Eye (tissue), 1 donor: Measurements from ENCODE around the gene MRPS9.

ENCODE experiments used
- DNase-seq: peaks from one replicate; pipeline ENCODE4 v3.0.0-alpha.2; 2015

The MRPS9 gene

DNA sequence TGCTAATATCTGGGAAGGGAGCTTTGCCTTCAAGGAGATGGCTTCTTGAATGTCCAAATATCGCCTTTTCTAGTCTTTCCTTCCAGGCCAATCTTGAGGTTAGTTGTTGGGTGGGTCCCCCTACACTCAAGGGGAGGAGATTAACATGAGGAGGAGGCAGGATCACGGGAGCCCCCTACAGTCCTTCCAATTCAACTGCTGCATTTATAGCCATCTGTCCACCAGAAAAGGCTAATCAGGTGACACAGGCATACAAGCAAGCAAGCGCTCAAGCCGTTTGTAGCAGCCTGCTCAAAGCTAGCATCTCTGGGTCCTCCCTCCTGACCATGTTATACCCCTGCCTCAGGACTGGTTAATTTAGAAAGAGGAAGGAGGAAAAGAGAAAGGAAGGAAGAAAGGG lies 87.6 kb downstream of the MRPS9 start:
- peak; percentile 37 for DNase-seq

DNA sequence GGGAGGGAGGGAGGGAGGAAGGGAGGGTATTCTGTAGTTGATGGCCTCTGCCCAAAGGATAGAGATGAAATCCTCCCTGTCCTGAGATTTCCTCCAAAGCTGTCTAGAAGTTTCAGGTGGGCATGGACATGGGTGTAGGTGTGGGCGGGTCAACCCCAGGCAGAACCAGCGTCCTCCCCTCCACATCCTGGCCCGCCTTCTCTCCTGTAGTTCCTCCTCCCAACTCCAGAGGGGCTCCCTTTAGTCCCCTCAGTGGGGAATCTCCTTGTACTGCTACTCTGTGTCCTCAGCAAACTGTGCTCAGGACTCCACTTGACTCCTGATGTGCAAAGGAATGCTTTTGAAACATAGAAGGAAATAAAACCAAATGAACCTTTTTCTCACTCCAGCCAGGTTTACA lies 88.1 kb downstream of the MRPS9 start:
- DNase-seq, result no peak

DNA sequence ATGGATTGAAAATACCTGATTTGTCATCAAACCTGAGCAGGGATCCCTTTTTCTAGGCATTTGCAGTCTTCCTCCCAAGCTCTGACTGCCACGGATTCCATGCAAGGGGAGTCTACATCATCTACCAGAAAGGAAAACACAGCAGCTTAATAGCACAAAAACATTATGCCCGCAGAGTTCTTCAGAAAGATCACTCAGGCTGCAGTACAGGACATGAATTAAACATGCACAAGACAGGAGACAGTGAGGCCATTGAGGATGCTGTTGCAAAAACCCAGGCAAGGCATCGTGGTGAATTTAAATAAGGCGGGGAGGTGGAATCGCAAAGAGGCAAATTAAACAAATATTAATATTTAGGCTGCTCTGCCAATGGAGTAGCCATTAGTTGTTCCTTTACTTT lies 88.5 kb downstream of the MRPS9 start:
- no peak for DNase-seq

DNA sequence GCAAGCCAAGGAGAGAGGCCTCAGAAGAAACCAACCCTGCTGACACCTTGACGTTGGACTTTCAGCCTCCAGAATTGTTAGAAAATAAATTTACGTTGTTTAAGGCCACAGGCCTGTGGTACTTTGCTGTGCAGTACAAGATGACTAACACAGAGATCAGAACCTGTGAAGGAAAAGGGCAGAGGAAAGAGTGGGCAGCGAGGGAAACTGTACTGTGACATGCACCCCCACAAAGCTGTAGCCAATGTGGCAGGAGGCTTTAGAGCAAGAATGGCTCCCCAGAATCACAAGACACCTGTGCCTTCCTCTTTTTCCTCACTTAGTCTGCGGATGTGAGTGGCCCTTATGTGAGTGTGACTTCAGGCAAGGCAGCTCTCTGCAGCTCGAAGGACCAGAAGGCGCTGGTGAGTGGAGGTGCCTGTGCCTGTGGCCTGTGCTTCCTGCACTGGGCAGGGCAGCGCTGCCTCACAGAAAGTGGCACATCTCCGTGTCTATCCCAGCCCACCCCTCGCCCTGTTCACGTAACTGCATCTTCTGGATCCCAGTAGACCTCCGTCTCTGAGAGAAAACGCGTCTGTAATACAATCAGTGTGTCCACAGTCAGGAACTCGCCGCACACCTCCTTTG lies 89.5 kb downstream of the MRPS9 start:
- DNase-seq, result no peak

DNA sequence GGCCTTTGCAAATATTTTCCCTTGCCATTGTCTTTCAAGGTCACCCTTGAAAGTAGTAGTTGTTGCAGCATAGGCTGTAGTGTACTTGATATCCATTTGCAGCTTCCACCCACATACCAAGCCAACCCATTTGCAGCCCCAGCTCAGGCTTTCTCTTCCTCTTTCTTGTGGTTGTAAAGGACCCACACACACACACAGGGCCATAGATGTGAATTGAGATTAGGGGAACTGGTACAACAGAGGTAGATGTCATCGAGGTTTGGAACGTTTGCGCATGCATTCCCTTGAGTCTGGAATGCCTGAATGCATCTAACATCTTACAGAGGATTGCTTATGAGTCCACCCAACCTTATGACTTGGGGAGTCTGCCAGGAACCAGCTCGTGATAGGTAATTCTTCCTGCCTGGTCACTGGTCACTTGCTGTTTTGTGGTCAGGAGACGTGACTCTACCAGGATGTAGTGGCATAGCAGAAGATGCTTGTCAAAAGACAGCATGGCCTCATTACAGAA lies 91.9 kb downstream of the MRPS9 start:
- DNase-seq, result no peak

DNA sequence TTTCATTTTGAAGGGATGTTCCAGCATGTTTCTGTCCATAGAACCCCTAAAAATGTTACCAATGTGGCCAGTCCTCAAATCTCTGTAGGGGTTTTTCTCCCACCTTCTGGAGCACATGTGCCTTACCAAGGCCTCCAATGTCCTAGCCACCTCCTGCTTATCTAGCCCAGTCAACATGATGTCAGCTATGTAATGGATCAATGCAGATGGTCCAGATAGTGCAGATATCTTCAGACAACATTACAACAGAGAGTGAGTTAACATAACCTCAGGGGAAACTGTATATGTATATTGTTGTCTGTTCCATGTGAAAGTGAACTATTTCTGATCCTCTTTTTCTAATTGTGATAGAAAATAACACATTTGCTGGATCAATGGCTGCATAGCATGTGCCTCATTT lies 92.7 kb downstream of the MRPS9 start:
- no peak for DNase-seq

DNA sequence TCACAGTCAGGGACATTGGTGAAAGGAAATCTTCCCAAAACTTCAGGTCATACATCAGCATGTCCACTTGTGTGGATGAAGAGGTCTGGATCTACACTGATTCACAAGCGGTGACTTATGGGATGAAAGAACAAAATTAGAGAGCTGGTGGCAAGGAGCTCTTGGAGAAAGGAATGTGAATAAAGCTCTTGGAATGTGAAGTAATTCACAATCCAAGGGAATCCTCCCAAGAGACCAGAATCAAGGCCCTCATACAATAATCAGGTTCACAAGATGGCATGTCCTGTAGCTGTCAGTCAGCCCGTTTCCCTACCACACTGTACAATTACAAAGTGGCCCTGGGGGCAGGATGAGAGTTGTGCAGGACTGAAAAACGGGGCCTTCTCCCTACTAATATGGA lies 96.2 kb downstream of the MRPS9 start:
- no peak for DNase-seq

DNA sequence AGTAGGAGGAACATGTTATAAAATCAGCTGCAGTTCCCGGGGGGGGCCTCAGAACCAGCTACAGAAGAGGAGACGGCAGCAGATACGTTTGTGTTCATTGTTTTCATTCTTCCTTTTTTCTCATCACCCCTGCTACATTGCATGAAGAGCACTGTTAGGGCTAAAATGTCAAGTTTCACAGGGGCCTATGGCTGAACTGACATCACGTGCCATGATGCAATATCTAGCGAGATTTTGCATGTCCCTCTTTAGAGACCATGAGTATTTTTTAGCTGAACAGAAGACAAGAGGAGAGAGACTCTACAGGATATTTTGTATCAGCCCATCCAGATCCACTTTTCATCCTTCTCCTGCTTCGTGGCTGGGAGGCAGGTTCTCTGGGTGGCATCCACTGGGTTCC lies 97.6 kb downstream of the MRPS9 start:
- DNase-seq, result no peak

DNA sequence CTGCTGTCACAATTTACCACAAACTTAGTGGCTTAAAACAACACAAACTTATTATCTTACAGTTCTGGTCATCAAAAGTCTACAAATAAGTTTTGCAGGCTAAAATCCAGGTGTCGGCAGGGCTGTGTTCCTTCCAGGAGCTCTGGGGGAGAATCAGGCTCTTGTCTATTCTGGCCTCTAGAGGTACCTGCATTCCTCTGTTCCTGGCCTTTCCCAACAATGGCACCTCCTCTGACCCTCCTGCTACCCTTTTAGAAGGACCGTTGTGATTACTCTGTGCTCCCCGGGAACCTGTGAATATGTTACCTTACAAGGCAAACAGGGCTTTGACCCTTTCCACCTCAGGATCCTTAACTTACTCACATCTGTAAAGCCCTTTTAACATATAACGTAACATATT lies 98.5 kb downstream of the MRPS9 start:
- DNase-seq, result no peak

DNA sequence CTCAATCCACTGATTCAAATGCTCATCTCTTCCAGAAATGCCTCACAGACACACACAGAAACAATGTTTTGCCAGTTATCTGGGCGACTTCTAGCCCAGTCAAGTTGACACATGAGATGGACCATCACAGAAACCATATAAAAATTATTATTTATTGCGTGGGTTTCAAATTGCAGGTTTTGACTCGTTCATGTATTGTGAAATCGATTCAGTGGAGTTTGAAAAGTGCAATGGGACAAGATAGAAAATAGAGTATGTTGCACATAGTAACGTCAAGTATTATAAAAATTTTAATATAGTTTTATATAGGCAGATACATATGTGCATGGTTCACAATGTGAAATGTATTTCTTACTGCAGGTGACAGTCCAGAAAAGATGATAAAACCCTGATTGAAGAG lies 100.8 kb downstream of the MRPS9 start:
- DNase-seq, result no peak

DNA sequence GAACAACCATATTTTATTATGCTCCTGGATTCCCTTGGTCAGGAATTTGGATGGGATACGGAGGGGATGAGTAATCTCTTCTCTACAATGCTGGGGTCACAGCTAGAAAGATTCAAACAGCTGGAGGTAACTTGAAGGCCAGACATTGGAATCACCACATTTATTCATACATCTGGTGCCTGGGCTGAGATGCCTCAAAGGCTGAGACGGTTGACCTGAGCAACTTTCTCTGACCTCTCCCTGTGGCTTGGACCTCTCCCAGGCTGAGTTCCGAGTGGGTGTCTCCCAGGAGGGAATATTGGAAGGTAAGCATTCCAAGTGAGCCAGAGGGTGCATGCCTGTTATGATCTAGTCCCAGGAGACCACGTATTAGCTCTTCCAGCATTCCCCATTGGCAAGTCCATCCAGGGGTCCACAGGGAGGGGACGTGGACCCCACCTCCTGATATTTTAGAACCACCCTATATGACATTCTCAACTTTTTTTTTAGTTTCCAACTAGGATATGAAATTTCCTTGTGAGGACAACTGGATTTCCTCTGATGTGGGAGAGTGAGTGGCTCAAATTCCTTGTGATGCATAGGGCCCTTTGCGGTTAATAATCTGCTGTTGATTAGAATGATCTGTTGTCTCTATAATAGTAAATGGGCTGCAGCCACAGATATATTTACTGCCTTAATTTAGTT lies 101.8 kb downstream of the MRPS9 start:
- no peak for DNase-seq

DNA sequence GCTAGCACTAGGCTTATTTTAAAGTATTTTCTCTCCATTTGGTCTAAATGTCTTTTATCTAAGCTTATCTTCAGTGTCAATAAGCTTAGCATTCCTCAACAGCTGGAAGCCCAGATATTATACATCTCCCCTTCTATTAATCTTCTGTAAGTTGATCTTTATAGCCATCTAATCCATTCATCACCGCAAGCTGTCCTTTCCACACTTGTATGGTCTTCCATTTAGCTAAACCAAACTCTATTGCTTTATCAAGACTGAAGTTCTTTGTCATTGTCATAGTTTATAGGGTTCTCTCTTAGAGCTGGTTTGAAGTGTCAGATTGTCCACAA lies 102.3 kb downstream of the MRPS9 start:
- DNase-seq, result no peak

DNA sequence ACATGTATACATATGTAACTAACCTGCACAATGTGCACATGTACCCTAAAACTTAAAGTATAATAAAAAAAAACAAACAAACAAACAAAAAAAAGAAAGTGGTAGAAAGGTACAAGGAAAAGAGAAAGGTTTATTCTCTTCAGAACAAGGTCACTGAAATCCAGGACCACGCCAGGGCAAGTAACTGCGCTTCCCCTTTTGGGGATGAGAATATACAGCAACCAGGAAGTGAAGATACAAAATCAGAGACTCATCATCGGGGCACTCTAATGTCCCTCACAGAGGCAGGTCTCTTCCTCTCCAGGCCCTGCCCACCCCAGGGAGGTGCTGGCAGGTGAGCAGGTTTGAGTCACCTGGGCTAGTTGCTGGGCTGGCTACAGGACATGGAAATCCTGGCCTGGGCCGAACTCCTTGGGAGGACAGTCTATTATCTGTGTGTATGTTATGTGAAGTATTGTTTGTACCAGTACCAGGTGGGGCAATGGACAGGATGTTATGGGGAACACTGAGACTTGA lies 103.3 kb downstream of the MRPS9 start:
- no peak for DNase-seq

DNA sequence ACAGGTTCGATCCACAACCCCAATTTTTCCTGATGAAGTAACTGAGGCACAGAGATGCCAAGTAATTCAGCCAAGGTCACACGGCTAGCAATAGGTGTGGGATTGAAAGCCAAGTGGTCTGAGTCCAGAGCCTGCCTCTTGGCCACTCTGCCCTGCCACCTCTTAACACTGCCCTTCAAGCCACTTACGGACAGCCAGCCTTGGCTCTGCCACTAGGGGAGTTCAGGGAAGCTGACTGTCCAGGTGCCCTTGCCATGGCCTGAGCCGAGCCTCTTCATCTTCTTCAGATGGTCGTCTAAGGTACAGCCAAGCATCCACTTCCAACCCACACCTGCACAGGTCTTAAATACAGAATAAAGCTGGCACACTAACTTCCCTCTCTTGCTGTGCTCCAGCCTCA lies 104.4 kb downstream of the MRPS9 start:
- no peak for DNase-seq

DNA sequence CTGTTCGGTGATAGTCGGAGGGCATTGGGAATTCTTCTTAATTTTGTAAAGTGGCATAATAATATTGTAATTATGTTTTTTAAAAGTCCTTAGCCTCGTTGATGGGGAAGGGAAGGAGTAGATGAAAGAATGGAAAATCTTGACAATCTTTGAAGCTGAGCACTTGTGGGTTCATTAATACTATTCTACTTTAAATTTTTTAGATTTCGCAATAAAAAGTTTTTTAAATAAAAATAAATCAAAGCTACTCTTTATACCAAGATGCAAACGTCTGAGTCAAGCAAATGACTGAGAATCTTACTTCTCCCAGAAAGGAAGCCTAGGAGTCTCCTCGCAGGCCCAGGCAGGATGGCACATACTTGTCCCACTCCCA lies 105.2 kb downstream of the MRPS9 start:
- no peak for DNase-seq

DNA sequence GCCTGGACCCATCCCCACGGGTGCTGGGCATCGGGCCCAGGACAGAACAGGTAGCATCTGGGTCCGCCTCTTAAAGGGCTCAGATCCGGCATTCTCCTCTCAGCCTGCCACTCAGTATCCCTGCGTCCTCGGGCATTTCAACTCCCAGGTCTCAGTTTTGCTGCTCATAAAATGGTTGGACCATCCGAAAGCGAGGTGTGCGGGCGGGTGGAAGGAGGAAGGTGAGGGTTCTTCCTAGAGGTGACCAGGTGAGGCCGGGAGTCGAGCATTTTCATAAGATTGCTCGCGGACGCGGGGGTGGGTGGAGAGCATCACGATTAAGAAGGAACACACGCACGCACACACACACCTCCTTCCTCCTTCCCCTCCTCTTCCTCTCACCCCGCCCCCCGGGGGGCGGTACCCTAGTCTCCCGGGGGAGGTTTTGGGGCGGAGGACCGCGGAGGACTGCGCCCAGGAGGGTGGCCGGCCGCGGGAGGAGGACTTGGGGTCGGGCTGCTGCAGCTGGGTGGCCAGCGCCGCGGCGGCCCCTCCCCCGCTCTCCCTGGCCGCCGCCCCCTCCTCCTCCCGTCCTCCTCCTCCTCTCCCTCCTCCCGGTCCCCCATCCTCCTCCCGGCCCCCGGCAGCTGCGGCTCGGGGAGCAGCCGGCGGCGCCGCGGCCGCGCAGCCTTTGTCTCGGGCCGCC lies 105.7 kb downstream of the MRPS9 start:
- peak; percentile 81 for DNase-seq

DNA sequence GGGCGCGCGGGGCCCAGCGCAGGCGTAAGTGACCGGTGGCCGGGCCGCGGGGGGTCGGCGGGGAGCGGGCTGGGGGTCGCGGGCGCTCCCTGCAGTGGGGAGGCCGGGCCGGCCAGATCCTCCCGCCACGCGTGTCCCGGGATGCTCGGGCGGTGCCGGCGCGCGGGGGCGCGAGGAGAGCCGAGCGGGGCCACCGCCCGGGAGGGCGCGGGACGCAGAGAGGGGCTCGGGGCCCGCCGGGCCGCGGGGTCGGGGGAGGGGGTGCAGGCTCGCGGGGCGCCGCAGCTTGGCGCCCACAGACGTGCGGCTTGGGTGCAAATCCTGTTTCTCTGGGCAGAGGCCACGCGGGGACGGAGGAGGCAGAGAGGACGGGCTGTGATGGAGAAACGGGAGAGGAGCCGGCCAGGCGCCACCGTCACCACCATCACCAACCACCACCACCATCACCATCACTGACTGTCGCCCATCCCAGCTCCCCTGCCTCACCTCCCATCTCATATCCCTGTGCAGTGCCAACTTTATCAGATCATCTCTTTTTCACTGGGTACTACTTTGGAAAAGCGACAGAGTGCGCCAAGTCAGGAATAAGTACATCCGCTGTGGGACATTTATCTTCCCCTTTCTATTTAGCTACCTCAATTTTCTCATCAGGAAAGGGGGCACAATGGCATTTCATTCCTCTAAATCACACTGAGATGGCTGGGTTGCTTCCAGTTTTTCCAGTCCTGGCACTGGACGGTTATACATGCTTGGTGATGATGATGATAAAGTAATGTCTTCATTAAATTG lies 106.5 kb downstream of the MRPS9 start:
- DNase-seq, result peak; percentile 59

DNA sequence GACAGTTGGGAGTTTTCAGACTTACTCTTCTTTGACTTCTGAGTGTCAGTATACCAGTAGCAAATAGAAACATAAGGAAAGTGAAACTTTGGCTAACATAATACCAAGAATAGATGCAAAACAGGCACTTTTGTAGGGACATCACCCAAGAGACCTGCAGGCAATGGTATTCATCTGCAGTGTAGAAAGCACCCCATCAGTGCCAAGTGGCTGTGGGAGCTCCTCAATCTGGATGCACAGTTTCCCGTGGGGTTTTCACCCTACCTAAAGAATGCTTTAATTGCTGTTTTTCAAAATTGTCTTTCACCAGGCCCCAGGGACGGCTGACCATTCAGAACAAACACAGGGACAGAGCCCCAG lies 107.1 kb downstream of the MRPS9 start:
- DNase-seq, result no peak

DNA sequence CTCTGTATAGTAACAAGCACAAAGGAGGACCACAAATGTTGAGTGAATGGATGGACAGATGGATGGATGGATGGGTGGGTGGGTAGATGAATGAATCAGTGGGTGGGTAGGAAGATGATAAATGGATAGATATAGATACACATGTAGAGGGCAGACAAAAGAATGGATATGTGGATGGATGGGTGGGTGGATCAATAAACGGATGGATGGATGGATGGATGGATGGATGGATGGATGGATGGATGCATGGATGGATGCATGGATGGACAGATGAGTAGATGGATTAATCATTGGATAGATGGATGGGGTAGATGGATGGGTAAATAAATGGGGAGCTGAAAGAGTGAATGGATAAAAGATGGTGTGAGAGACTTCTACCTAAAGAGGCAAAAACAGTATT lies 111.4 kb downstream of the MRPS9 start:
- DNase-seq, result no peak
